ENCODE data around the gene SLCO2B1.

Gene SLCO2B1

GRCh38 chr11:75145972-75146519 is 4.9 kb upstream of the SLCO2B1 start:
- no peak for DNase-seq

GRCh38 chr11:75146711-75147110 is 4.2 kb upstream of the SLCO2B1 start:
- no peak for DNase-seq

GRCh38 chr11:75147191-75147874 is 3.6 kb upstream of the SLCO2B1 start:
- no peak for DNase-seq

DNA sequence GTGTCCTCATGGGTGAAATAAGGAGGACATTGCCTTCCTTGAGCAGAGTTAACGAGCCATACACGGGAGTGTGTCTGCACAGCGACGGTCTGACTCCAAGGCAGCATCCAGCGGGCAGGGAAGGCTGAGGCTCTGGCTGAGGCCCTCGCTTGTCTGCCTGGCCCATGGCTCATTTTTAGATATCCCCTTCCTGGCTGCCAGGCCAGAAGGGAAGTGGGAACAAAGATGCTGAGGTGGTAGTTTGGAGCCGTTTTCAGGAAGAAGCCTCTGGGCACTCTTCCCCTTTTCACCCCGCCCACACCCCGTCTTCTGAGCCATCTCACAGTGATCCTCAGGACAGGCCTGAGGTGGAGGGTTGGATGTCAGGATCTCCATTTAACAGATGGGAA is 3.0 kb upstream of the SLCO2B1 start:
- DNase-seq, result no peak

DNA sequence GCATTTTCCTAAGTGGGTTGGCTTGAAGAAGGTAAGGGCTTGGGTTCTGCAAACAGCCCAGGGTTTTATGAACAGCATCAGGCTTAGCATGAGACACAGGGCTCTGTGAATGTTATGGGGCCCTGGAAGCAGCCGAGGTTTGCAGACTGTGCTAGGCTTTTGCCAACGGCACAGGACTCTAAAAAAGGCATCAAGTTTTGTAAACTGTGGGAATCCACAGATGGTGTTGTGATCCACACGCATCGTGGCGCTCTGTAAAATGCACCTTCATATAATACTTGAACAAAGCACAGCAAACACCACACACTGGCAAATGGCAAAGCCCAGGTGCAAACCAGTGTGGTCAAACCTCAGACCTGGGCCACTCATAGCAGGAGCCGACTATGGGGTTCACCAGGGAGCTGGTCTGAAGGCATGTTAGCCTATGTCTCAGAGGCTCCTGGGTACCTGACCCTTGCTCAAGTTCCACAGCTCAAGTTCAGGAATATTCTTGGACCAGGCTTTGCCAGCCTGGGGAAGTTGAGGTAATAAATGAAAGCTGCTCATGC is 2.4 kb upstream of the SLCO2B1 start:
- DNase-seq, result no peak

DNA sequence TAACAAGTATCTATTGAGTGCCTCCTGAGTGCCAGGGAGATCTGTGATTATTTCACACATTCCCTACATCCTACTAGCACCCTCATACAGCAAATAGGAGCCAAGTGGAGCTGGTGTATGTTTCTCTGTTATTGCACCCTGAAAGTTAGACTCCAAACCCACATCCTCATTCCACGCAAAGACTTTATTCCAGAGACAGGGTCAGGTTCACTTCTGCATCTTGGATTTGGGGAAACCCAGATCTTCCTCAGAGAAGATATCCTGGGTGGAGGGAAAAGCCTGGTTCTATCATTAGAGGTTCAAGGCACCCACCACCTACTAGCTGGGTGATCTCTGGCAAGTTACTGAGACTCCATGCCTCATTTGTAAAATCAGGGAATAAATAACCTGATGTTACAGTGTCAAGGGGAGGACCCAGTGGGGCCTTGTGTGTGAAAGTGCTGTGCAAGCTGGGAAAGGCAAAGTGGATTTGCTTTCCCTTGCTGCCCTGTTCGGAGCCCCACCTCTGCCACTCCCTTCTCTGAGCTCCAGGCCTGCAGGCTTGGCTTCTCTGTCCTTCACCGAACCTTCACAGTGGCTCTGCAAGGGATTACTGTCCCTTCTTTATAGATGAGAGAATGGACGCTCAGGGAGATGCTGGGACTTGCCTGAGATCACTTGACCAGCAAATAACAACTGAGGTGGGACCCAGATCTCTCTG is 991 bp upstream of the SLCO2B1 start:
- no peak for DNase-seq

DNA sequence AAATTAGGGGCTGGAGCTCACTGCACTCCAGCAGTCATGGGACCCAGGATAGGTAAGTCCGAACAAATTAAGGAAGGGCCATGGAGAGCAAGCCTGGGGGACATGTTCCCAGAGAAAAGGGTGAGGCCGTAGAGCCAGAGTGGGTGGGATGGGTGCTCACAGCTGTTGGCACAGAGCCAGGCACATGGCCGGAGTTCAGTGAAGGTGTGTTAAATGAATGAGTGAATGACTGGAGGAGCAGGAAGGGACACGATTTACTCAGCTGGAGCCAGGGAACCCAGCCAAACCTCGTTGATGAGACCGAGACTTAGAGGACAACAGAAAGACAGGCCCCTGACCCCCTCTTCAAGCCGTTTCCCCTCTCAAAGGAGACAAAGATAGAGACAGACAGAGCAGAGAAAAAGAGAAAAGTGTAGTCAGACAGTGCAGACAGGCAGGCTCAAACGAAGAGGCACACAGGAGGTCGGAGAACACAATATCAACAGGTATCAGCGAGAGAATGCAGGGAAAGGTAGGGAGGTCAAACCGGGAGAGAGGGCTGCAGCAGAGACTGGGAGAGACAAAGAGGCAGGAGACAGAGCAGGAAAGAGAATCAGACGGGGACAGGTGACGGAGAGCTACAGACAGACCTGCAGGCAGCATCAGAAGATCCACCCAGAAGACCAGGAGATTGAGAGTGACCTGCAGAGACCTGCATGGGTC is 590 bp downstream of the SLCO2B1 start:
- no peak for DNase-seq

GRCh38 chr11:75152090-75152489 is 1.2 kb downstream of the SLCO2B1 start:
- no peak for DNase-seq

DNA sequence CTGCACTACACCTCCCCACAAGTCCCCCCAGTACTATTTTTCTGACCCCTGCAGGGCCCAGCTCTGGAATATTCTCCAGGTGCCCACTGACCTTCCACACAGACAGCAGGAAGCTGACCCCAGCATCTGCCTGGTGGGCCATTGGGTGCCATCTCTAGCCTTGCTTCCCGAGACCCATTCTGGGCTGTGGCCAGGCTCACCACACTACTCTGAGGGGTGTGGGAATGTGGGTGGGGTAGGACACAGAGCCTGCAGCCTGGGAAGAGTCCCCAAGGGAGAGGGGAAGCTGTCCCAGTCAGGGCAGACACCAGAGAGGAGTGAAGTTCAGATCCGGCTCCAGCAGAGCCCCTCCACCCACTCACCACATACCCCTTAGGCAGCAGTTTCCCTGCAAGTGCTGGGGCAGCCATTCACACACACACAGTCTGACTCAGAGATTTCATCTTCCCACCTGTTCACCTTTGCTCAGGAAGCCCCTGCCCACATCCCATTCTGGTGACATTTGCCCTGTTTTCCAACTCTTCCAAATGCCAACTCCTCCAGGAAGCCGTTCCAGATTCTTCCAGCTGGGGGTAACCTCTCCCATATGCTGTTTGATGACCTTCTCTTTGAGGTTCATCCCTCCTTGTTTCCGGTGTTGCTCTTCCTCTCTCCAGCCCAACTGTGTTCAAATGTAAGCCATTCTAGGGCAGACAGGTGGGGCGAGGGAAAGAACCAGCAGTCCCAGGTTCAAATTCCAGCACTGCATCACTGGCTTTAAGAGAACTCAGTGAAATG is 1.9 kb downstream of the SLCO2B1 start:
- no peak for DNase-seq

- no peak for DNase-seq
Measured at GRCh38 chr11:75154646-75155569, 4.0 kb downstream of the SLCO2B1 start.

DNA sequence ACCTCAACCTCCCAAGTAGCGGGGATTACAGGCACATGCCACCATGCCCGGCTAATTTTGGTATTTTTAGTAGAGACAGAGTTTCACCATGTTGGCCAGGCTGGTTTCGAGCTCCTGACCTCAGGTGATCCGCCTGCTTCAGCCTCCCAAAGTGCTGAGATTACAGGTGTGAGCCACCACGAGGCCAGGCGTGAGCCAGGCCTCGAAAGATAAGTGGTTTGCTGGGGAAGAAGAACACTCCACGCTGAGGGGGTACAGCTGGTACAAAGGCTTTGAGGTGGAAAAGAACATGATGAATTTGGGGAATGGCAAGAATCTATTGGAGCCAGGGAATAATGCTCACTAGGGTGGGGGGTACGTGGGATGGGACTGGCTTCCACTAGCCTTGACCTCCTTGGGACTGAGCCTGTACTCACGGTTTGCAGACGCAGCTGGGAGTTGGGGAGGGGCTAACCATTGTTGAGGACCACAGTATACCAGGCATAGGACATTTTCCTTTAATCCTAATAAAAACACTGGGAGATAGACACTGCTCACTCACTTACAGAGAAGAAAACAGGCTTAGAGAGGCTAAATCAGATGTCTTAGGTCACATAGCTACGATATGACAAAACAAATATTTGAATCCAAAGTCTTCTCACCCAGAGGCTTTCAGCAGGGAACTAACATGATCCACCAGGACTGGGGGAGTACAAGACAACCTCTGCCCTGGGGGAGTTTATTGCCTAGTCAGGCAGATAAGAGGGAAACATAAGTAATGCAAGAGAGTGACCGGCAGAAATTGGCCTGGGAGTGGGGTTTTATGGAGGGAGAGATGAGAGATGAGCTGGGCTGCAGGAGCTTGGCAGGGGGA is 4.9 kb downstream of the SLCO2B1 start:
- DNase-seq, result no peak

- no peak for DNase-seq
Measured at GRCh38 chr11:75158241-75158640, 7.3 kb downstream of the SLCO2B1 start.

DNA sequence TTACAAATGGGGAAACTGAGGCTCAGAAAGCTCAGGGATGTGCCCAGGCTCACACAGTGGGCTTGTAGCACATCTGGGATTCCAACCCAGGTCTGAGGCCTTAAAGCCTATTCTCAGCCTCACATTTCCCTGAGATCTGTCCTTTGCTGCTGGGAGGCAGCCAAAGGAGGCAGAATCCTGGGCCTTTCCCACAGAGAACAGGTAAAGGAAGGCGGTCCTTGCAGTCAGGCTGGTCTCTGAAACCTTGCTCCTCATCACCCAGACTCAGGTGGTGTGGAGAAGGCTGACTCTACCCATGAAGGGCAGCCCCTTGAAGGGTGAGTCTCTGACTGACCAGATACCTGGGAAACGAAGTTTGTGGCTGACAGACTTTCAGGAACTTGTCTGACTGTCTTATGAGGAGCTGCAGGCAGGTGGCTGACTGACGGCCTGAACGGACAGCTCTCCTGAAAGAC is 7.8 kb downstream of the SLCO2B1 start:
- DNase-seq, result no peak

GRCh38 chr11:75159151-75159953 is 8.4 kb downstream of the SLCO2B1 start:
- no peak for DNase-seq

DNA sequence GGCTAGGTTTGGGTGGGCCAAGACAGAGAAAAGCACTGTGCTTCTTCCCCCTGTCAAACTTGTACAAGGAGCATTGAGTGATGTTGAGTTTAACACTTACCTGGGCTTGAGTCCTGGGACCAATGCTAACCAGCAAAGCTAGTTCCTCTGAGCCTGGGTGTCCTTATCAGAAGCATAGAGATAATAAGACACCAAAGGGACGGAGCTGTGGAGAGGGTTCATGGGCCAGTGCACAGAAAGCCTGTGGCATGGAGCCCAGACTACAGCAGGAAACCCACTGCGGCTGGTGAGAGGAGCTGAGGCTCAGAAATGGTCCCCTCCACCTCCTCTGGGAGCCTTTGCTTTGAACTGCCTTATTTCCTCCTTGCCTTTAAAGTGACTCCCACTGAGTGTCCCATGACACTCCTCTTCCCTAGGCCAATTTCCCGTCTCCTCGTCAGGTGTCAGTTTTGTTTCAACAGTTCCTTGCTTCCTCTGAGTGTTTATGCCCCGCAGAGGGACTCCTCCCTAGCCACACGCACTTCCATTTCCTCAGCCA is 9.4 kb downstream of the SLCO2B1 start:
- DNase-seq, result no peak

DNA sequence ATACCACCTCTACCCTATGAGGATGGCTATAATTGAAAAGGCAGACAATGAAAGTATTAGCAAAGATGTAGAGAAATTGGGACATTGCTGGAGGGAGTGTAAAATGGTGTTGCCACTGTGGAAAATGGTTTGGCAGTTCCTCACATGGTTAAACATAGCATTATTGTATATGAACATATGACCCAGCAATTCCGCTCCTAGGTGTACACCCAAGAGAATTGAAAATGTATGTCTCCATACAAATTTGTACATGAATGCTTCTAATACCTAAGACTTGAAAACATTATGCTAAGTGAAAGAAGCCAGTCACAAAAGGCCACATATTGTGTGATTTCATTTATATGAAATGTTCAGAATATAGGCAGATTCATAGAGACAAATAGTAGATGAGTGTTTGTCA is 10.0 kb downstream of the SLCO2B1 start:
- DNase-seq, result no peak

GRCh38 chr11:75161506-75162095 is 10.7 kb downstream of the SLCO2B1 start:
- no peak for DNase-seq

GRCh38 chr11:75162954-75163353 is 12.0 kb downstream of the SLCO2B1 start:
- DNase-seq, result no peak

All from fibroblast of skin of abdomen (primary cell).